SKM-1 (cell line): ENCODE measurements around the gene FGFBP1.

Source experiments
- DNase-seq: peaks from one replicate; lab custom pipeline; 2025; ENCODE audit not compliant: unreplicated experiment; lab: John Stamatoyannopoulos, UW

Gene FGFBP1

GRCh38 chr4:15913631-15913970, 24.9 kb downstream of the FGFBP1 start:
- DNase-seq = no peak

GRCh38 chr4:15912961-15913630, 25.4 kb downstream of the FGFBP1 start:
- DNase-seq = no peak

DNA sequence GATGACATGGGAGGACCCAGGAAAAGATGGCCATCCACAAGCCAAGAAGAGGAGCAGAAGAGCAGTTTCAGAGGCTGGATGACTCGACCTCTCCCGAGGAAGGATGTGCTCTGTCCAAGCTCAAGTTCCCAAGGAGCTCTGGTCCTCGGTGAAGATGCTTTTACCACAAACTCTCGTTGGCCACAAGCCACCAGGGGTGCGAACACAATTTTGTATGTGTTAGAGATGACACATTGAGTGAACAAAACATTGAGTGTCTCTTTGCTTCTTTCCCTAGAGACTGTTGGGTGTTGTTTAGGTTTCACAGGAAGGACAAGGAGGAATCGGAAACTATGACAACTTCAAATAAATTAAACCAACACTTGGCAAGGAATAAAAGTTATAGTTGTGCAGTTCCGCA, 26.3 kb downstream of the FGFBP1 start:
- no peak for DNase-seq

DNA sequence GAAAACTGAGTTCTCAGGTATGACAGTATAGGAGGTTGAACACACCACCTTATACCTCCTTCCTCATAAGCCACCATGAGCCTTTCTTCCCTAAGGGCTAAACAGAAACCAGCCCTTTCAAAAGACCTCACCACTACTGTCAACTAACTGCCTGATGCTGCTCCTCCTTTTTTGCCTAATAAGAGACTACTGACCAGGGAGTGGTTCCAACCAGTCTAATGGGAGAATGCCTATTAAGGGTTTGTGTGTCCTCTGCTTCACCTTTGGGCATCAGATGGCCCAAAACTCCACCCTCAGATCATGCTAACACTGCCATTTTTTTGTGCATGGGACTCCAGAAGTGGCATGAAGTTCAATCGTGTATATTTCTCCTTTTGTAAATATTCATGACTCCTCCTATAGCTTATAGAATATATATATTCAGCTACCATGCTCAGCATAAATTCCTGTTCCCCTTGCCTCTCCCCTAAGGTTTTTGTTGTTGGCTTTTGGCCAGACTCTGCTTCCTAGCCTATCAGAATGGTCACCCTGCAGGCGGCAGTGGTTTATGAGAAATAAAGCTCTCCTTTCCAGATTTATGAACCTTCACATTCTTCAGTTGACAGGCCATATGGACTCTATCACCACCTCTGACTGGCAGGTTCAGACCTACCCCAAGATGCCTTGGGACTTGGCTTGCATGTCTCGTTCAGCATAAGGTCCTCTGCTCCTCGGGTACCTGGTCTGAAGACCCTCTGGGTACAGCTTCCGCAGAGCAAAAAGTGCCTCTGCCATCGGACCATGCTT, 28.2 kb downstream of the FGFBP1 start:
- no peak for DNase-seq

DNA sequence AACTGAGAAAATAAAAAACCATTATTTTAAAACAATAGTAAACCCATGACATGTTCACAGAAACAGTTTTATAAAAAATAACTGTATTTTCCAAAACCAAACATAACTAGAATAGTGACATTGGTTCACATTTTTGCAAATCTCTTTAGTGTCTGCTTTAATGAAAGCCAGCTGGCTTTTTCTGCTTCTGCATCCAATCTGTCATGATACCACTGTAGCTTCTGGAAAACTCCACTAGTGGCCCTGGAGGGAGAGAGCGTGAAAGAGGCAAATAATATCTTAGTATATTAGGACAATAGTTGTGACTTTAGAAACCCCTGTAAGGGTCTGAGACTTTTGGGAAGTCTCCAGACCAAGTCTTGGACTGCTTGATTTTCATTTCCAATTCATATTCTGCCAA, 31.1 kb downstream of the FGFBP1 start:
- DNase-seq = no peak

DNA sequence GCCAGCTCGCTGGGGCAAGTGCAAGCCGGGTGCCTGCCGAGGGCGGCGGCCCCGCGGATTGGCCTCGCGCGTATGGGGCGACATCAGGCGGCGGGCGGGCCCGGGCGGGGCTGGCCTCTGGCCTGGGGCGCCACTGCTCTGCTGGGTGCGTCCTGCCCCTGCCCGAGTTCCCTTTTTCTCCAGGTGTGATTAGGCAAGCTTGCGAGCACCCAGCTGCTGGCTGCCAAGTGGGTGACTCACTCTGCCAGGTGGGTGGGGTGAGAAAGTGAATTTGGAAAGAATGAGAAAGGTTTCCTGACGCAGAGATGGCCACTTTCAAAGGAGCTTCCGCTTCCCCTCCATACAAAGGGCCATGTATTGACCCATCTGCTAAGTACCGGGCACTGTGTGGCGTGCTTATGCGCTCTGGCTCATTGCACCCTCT, 32.5 kb downstream of the FGFBP1 start:
- no peak for DNase-seq

GRCh38 chr4:15902746-15903145, 35.8 kb downstream of the FGFBP1 start:
- DNase-seq = peak; percentile 91

DNA sequence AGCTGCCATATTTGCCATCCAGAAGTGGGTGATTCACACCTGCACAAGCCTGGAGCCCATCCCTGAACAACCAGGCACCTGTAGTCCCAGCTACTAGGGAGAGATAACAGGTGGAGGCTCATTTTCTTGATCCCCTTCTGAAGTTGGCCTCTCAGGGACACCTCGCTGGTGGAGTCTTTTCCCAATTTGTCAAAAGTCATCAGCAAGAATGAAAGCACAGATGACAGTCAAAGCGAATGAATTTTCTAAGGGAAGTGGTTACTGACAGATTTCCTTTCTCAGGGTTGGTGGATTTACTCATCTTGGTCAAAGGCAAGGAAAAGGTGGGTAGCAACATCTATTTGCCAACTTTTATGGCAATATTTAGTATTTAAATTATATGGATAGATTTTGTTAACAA, 36.5 kb downstream of the FGFBP1 start:
- no peak for DNase-seq

GRCh38 chr4:15901007-15901406, 37.5 kb downstream of the FGFBP1 start:
- DNase-seq = no peak

- no peak for DNase-seq
These were observed 39.0 kb downstream of the FGFBP1 start for GRCh38 chr4:15899511-15899910.

DNA sequence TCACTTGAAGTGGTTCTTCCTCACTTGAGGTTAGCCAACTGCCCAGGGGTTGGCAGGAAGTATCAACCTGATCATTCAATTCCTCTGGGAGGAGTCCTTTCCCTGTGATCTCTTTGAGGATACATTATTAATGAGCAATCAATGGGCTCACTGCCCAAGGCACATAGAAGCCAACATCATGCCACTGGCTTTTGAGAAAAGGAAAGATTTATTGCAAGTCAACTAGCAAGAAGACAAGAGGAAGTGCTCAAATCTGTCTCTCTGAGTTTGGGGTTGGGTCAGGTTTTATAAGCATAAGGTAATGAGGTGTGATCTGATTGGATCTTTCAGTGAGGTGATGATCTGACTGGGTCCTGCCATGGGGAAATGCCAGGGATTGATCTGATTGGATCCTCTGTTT, 39.6 kb downstream of the FGFBP1 start:
- no peak for DNase-seq

GRCh38 chr4:15897577-15897976, 41.0 kb downstream of the FGFBP1 start:
- no peak for DNase-seq

GRCh38 chr4:15894921-15895916, 43.3 kb downstream of the FGFBP1 start:
- no peak for DNase-seq

- no peak for DNase-seq
These were observed 44.1 kb downstream of the FGFBP1 start for GRCh38 chr4:15894393-15894792.

- DNase-seq = no peak
These were observed 44.6 kb downstream of the FGFBP1 start for GRCh38 chr4:15893962-15894361.

GRCh38 chr4:15891312-15891711, 47.2 kb downstream of the FGFBP1 start:
- no peak for DNase-seq

- no peak for DNase-seq
These were observed 48.2 kb downstream of the FGFBP1 start for GRCh38 chr4:15890246-15890829.

GRCh38 chr4:15888515-15888914, 50.0 kb downstream of the FGFBP1 start:
- no peak for DNase-seq
